PFSK-1 (cell line): ENCODE results near the gene SERINC5.

Experiments used
- FOXP2 ChIP-seq: optimal IDR thresholded peaks from 2 replicates; pipeline ENCODE3; 2011; ENCODE audit warnings: borderline replicate concordance, control low read depth, inconsistent platforms; ENCODE audit not compliant: insufficient read depth; ENCODE audit errors: extremely low read length, extremely low read depth
- POLR2AphosphoS5 ChIP-seq: IDR thresholded peaks from 2 replicates; pipeline ENCODE4 v1.6.1; 2012; ENCODE audit warnings: low read depth, mild to moderate bottlenecking, control low read depth, low read length, moderate library complexity
- SIN3A ChIP-seq: IDR thresholded peaks from 2 replicates; pipeline ENCODE4 v1.6.1; 2012; ENCODE audit warnings: mild to moderate bottlenecking, low read length, moderate library complexity, borderline replicate concordance; ENCODE audit not compliant: insufficient read depth
- TAF1 ChIP-seq: IDR thresholded peaks from 2 replicates; pipeline ENCODE4 v1.6.1; 2012; ENCODE audit warnings: low read length, control low read depth, borderline replicate concordance; ENCODE audit not compliant: insufficient read depth
- TF ChIP-seq, protein P1 (sequence below), 2 experiments: IDR thresholded peaks; 2 replicates each; pipeline versions ENCODE4 v1.6.1 to v1.8.0; 2011 to 2012; ENCODE audit warnings: low read depth in 2 of 2, low read length in 2 of 2, control low read depth in 1 of 2, inconsistent platforms in 1 of 2, mild to moderate bottlenecking in 1 of 2, moderate library complexity in 1 of 2; ENCODE audit not compliant: insufficient read depth in 1 of 2

The SERINC5 gene

DNA sequence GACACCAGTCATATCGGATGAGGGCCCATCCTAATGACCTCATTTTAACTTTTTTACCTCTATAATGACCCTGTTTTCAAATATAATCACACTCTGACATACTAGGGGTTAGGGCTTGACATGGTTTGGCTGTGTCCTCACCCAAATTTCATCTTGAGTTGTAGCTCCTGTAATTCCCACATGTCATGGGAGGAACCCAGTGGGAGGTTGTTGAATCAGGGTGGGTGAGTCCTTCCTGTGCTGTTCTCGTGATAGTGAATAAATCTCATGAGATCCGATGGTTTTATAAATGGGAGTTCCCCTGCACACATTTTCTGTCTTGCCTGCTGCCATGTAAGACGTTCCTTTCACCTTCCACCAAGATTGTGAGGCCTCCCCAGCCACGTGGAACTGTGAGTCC lies 148.9 kb downstream of the SERINC5 start:
- TF ChIP-seq POLR2AphosphoS5 (no peak), SIN3A (no peak), FOXP2 (no peak), TAF1 (no peak)
- TF ChIP-seq, protein P1, sequence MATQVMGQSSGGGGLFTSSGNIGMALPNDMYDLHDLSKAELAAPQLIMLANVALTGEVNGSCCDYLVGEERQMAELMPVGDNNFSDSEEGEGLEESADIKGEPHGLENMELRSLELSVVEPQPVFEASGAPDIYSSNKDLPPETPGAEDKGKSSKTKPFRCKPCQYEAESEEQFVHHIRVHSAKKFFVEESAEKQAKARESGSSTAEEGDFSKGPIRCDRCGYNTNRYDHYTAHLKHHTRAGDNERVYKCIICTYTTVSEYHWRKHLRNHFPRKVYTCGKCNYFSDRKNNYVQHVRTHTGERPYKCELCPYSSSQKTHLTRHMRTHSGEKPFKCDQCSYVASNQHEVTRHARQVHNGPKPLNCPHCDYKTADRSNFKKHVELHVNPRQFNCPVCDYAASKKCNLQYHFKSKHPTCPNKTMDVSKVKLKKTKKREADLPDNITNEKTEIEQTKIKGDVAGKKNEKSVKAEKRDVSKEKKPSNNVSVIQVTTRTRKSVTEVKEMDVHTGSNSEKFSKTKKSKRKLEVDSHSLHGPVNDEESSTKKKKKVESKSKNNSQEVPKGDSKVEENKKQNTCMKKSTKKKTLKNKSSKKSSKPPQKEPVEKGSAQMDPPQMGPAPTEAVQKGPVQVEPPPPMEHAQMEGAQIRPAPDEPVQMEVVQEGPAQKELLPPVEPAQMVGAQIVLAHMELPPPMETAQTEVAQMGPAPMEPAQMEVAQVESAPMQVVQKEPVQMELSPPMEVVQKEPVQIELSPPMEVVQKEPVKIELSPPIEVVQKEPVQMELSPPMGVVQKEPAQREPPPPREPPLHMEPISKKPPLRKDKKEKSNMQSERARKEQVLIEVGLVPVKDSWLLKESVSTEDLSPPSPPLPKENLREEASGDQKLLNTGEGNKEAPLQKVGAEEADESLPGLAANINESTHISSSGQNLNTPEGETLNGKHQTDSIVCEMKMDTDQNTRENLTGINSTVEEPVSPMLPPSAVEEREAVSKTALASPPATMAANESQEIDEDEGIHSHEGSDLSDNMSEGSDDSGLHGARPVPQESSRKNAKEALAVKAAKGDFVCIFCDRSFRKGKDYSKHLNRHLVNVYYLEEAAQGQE (IDR thresholded peaks at IDR 0.05; ENCODE audit: insufficient read depth in 1 of 2, low read depth in 2 of 2, low read length in 2 of 2), result no peak

DNA sequence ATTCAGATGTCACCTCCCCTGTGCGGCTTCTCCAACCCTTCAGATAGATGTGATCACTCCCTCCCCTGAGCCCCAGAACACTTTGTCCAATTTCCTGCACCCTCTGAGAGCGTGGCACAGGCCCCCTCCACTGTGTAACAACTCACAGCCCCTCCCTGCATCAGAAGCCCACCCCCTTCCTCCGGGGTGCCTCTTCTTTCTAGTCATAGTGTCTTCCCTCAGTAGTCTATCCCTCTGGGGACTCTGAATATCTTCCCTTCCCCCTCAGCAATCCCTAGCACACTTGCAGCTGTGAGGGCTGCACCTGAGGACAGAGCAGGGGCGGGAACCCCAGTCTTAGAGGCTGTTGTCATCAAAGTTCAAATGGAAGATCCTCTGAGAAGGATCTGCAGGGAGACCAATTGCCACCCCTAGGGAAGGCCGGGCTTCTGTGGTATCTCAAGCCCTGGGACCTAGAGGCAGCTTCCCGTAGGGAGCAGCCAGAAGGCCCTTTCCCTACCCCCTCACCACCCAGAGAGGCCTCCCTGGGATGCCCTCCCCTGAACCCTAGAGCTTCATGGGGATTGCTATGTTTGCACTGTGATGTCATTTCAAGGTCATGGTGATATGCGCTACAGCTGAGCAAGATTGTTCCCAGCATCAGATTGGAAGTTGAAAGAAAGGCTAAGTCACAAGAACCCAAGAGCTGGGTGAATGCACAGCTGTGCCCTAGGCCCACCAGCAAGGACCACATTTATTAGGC lies 150.0 kb downstream of the SERINC5 start:
- TF ChIP-seq, protein P1 (IDR thresholded peaks at IDR 0.05; ENCODE audit: insufficient read depth in 1 of 2, low read depth in 2 of 2, low read length in 2 of 2), result no peak
- TF ChIP-seq FOXP2 (no peak), SIN3A (no peak), POLR2AphosphoS5 (no peak), TAF1 (no peak)

DNA sequence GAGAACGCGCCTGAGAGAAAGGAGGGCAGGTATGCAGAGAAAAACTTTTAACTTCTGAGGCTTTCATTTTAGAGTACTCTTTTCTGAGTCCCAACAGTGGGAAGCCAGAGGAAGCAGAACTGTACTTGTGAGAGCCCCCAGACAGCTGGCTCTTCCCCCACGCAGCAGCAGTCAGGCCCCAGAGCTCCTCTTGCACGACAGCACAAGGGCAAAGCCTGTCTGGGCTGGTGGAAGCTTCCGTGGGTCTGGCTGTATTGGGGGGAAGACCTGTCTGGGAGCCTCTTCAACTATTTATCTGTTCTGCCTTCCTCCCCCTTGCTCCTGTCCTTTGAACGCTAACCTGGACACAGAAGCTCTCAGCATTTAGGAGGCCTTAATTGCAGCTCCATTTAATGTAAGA lies 152.5 kb downstream of the SERINC5 start:
- TF ChIP-seq POLR2AphosphoS5 (no peak), FOXP2 (no peak), TAF1 (no peak), SIN3A (no peak)
- TF ChIP-seq, protein P1 (IDR thresholded peaks at IDR 0.05; ENCODE audit: insufficient read depth in 1 of 2, low read depth in 2 of 2, low read length in 2 of 2), result no peak

DNA sequence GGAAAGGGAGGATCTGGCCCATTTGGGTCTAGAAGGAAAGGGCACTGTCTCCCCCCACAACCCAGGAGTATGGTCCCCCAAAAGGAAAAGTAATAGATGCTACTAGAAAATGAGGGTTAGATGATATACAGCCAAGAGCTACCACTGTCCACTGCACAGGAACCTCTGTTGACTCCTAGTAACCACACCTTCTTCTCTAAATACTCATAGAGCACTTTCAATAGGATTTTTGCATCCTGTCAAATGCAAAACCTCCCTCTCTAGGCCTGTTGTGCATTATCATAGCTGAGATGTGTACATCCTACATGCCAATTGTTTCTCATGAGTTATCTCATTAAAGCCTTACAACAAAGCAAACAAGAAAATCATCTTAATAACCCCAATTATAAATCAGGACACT lies 153.9 kb downstream of the SERINC5 start:
- TF ChIP-seq TAF1 (no peak), FOXP2 (no peak)
- TF ChIP-seq, protein P1 (IDR thresholded peaks at IDR 0.05; ENCODE audit: insufficient read depth in 1 of 2, low read depth in 2 of 2, low read length in 2 of 2), result no peak

DNA sequence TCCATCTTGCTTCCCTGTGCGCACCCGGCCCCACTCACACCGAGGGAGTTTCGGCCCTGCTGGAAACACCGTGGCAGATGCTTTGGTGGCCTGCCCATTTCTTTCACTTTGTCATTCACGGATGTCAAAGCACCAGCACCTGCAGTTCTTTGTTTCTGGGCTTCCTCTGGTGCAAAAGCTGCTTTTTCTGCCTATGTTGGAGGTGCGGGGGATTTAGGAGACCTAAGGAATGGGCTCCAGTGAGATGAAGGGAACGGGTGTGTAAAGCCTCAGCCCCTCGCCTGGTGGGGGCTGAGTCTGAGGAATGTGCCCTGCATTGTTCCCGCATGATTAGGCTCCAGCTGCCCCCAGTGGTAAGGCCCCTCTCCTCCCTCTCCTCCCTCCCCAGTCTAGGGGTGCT lies 158.4 kb downstream of the SERINC5 start:
- TF ChIP-seq, protein P1 (IDR thresholded peaks at IDR 0.05; ENCODE audit: insufficient read depth in 1 of 2, low read depth in 2 of 2, low read length in 2 of 2), result no peak
- TF ChIP-seq TAF1, result no peak
- TF ChIP-seq SIN3A, result no peak
- TF ChIP-seq POLR2AphosphoS5, result no peak
- TF ChIP-seq FOXP2, result no peak
